ENCODE measurements around the gene LRR1.
"Not testable (repeated sequence)": the region's sequence is repeated elsewhere in the genome, so short reads cannot be mapped to it uniquely, and the experiment has no call there.

The LRR1 gene

DNA sequence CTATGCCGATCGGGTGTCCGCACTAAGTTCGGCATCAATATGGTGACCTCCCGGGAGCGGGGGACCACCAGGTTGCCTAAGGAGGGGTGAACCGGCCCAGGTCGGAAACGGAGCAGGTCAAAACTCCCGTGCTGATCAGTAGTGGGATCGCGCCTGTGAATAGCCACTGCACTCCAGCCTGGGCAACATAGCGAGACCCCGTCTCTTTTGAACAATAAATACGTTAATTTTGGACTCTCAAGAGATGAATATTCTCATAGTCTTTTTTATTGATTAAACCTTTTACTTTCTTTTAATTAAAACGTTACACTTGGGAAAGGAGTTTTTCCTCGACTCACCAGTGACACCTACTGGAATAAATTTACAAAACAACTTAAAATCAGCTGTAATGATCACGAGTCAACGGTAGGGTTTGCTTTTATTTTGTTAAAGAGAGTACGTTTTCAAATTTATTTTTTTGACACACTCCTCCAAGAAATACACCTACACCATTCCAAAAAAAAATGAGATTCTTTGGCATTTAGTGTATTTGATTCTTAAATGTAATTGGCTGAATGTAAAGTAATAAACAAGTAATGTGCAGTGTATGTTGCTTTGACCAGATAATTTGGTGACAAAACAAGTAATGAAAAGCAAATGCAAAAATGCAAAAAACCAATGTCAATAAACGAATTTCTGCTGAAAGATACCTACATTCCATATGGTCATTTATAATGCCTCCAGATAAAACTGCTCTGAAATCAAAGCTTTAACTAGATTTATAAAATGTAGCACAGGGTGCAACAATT, 11.9 kb upstream of the LRR1 start:
- peak in 1 of 4 experiments; percentile 39 for DNase-seq

DNA sequence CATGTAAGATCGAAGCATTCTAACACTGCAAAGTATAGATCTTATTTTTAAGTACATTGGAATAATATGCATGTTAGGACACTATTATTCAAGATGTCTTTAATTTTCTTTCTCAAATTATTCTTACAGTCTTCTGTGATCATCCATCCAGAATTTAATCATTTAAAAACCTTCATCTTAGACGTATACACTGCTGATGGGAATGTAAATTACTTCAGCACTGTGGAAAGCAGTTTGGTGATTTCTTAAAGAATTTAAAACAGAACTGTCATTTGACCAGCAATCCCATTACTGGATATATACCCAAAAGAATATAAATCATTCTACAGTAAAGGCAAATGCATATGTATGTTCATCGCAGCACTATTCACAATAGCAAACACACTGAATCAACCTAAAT, 9.4 kb upstream of the LRR1 start:
- DNase-seq = no peak

DNA sequence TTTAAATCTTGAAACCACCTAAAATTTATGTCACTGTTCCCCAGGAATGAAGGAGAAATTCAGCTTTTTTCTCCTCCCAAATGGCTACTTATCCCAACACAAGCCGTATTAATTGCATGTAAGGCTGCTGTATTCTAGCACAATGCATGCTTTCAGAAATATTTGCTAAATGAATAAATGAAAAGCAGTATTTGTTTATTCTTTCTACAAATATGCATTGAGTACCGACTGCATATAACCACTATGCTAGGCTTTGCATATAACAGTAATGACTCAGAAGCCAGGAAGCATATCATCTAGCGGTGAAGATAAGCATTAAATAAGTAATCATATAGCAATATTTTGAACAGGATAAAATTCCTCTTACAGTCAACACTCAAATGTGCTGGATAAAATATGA, 5.7 kb upstream of the LRR1 start:
- no peak for DNase-seq

DNA sequence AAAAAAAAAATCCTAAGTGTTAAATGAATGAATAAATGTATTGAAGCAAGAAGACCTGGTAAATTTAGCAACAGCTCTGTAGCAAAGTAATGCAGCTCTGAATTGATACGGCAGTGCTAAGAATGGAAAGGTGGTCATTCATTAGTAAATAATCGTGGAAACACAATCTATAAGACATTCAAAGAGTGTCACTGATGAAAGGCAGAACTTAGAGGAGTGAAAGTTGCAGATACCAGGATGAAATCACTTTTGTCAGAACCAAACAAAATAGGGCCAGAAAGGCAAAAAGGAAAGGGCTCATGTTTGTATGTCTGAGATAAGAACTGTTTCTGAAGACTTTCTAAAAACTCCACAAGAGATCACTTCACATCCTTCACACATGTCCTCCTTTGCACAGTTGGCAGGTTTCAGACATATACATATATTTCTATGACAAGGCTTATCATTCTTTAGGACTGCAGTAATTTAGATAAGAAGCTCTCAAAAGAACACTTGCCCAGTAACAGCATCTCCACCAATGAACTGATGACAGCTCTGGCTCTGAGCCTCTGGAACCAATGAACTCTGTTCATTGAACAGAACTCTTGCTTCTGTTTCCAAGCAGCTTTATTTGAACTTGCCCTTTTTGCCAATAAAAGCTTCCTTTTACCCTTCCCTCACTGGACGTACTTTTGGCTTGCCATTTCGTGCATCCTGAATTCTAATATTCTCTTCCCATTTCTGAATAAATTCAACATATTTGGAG, 4.2 kb upstream of the LRR1 start:
- DNase-seq = no peak

DNA sequence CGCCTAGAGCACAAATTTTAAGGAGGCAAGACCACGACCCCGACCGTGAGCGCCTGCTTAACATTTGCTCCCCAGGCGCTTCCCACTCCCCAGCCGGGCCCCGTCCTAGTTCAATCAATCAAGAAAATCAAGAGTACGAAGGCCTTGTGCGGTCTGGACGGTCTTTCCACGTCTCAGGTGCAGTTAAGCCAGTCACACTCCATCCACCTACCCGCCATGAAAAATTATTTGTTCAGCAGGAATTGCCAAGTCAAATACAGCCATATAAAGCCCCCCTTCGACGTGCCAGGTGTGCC, 603 bp upstream of the LRR1 start:
- no peak for DNase-seq

DNA sequence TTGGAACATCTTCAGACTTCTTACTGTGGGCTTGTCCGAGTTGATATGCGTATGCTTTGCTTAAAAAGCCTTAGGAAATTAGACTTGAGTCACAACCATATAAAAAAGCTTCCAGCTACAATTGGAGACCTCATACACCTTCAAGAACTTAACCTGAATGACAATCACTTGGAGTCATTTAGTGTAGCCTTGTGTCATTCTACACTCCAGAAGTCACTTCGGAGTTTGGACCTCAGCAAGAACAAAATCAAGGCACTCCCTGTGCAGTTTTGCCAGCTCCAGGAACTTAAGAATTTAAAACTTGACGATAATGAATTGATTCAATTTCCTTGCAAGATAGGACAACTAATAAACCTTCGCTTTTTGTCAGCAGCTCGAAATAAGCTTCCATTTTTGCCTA, 8.8 kb downstream of the LRR1 start:
- DNase-seq = no peak

DNA sequence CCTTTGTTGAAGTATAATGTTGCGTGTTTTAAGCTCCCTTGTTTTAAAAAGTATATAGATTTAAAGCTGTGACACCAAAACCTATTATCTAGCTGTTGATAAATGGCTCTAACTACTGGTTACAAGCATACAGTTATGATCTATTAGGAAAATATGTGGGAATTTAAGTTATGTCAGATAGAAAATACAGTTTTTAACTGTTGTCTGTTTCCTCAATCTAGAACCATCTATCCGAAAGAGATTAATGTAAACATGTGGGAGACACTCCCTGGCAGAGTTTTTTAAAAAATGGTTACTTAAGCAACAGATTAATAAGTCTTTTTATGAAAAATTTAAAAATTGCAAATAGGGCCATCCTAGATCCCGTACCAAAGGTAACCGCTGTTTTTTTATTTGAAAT, 13.5 kb downstream of the LRR1 start:
- no peak for DNase-seq

DNA sequence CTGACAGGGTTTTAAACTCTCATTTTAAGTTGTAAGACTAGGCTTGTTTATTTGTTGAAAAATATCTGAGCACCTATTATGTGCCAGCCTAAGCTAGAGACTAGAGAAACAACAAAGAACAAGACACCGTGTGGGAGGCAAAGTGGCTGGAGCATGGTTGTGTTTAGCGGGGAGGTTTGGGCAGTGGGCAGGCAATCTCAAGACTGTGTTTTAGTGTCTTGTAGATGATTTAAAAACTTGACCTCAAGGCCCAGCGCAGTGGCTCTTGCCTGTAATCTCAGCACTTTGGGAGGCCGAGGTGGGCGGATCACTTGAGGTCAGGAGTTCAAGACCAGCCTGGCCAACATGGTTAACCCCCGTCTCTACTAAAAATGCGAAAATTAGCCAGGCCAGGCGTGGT, 13.9 kb downstream of the LRR1 start:
- DNase-seq = no peak

DNA sequence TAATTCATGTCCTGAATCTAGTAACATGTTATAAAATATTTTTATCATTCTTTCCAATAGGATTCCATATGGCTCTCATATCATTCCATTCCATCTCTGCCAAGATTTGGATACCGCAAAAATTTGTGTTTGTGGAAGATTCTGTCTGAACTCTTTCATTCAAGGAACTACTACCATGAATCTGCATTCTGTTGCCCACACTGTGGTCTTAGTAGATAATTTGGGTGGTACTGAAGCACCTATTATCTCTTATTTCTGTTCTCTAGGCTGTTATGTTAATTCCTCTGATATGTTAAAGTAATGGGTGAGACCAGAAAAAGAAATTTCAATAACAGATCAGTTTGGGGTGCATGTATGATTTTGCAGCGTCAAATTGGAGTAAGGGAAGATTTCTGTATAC, 15.5 kb downstream of the LRR1 start:
- no peak for DNase-seq

DNA sequence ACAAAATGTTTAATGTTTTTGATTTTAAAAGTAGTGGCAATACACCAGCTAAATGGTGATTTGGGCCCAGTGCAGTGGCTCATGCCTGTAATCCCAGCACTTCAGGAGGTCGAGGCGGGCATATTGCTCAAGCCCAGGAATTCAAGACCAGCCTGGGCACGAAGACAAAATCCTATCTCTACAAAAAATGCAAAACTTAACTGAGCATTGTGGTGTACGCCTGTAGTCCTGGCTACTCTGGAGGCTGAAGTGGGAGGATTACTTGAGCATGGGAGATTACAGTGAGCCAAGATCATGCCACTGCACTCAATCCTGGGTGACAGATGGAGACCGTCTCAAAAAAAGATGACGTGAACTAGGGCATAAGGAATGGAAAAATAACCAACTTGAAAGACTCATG, 17.0 kb downstream of the LRR1 start:
- no peak for DNase-seq

DNA sequence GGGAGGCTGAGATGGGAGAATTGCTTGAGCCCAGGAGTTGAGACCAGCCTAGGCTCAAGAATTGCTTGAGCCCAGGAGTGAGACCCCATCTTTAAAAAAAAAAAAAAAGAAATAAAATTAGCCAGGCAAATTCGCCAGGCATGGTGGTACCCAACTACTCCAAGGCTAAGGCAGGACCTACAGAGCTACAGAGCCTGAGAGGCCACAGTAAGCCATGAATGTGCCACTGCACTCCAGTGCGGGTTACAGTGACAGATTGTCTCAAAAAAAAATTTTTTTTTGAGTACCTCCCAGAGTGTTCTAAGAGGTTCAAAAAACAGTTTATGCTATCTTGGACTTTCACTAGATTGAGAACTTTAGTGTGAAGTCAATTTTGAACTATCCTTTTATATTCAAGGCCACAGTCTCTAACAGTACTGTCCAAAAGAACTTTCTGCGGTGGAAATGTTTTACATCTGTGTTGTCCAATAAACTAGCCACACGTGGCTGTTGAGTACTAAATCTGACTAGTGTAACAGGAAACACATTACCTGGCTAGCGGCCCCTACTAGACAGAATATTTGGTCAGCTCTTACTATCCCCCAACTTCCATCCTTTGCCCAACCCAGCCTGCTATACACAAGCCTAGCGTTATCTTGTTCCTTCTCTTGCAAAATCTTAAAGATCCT, 19.2 kb downstream of the LRR1 start:
- no peak for DNase-seq

DNA sequence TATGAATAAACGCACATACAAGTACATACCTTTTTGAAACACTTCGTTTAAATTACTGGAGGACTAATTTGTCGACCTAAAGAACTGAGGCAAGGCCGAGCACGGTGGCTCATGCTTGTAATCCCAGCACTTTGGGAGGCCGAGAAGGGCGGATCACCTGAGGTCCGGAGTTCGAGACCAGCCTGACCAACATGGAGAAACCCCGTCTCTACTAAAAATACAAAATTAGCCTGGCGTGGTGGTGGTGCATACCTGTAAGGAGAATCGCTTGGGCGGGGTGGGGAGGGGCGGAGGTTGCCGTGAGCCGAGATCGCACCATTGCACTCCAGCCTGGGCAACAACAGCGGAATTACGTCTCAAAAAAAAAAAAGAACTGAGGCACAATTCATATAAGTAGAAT, 20.5 kb downstream of the LRR1 start:
- DNase-seq = not testable (repeated sequence)

DNA sequence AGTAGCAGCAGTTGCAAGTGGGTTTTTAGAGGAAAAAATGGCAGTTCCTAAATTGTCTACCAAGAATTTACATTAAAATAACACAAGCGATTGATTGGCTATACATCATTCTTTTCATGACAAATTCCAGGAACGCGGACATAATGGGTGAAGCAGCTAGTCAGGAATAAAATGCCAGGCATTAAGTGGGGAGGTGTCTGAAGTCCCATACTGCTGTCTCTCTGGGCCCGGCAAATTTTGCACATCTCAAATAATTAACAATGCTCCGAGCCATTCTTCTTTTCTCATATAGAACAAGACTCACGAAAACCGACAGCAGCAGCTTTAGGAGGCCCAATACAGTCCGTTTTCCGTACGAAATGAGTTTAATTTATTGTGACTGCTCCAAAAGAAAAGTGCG, 21.0 kb downstream of the LRR1 start:
- no peak for DNase-seq

DNA sequence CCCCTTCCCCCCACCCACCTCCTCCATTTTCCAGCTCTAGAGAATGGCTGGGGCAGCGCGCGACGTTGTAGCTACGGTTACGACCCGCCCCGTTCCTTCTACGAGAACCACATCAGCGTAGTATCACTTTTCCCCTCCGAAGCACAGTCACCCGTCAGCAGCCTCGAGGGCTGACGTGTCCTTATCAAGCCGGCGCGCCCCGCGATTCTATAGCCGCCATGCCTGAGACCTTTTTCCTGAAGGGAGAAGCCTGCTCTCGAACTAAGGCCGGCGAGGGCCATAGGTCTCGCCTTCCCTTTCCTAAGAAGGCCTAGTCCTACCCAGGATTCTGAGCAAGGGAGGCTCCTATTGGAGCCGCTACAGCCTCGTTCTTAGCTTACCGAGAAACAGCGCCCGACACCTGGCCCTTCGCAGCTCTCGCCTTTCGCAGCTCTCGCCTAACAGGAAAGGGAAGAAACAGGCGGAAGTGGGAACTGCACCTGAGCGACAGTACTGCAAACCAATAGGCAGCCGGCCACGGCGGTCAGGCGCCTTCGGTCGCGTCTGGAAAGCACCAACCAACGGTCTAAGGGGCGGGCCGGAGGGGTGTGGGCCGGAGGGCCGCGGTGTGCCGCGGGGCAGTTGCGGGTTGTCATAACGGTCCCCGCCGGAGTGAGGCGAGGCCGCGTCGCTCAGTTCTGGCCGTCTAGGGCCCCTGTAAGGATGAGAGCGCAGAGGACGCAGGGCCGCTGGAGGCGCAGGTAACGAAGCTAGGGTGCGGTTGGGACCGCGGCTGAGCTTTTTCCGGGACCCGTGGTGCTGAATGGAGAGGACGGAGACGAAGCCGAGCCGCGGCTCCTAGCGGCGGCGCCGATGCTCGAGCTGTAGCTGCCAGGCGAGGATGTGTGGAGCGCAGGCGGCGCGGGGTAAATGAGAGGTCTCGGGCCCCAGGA, 21.7 kb downstream of the LRR1 start, which contains the start of the genes MGAT2 and RPL36AL:
MGAT2 (plus strand) TSS at position 618 of the 932 bp plus-strand sequence. CDS start 470 bp downstream, outside the sequence.
RPL36AL (minus strand) TSS at position 445 of the 932 bp plus-strand sequence. CDS start 1,522 bp downstream, outside the sequence.
- peak; percentile 82 to 90 (median 90) for DNase-seq

DNA sequence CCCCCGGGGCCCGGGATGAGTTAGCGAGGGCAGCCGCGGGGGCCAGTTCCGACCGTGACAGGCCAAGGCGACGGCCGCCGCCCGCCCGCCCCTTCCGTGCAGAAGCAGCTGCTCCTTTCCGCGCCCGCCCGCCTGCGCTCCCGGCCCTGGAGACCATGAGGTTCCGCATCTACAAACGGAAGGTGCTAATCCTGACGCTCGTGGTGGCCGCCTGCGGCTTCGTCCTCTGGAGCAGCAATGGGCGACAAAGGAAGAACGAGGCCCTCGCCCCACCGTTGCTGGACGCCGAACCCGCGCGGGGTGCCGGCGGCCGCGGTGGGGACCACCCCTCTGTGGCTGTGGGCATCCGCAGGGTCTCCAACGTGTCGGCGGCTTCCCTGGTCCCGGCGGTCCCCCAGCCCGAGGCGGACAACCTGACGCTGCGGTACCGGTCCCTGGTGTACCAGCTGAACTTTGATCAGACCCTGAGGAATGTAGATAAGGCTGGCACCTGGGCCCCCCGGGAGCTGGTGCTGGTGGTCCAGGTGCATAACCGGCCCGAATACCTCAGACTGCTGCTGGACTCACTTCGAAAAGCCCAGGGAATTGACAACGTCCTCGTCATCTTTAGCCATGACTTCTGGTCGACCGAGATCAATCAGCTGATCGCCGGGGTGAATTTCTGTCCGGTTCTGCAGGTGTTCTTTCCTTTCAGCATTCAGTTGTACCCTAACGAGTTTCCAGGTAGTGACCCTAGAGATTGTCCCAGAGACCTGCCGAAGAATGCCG, 22.6 kb downstream of the LRR1 start:
- DNase-seq = peak in 1 of 4 experiments; percentile 59

DNA sequence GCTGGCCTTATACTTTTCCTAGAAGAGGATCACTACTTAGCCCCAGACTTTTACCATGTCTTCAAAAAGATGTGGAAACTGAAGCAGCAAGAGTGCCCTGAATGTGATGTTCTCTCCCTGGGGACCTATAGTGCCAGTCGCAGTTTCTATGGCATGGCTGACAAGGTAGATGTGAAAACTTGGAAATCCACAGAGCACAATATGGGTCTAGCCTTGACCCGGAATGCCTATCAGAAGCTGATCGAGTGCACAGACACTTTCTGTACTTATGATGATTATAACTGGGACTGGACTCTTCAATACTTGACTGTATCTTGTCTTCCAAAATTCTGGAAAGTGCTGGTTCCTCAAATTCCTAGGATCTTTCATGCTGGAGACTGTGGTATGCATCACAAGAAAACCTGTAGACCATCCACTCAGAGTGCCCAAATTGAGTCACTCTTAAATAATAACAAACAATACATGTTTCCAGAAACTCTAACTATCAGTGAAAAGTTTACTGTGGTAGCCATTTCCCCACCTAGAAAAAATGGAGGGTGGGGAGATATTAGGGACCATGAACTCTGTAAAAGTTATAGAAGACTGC, 23.4 kb downstream of the LRR1 start:
- no peak for DNase-seq

DNA sequence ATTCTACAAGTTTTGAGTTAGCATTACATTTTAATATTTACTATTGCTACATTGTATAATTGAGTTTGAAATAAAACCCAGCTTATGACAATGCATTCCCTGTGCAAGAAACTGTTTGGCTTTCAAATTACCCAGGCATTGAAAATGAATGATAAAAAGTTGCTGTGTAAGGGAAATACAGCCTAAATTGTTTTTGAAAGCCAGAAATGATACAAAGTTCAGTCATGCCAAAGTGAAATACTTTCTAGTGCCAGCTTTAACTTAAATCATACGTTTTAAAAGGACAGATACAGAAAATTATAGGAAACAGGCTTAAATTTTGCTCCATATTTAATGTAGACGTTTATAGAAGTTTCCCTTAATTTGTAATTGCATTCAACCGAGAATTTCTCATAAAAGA, 24.6 kb downstream of the LRR1 start:
- no peak for DNase-seq

DNA sequence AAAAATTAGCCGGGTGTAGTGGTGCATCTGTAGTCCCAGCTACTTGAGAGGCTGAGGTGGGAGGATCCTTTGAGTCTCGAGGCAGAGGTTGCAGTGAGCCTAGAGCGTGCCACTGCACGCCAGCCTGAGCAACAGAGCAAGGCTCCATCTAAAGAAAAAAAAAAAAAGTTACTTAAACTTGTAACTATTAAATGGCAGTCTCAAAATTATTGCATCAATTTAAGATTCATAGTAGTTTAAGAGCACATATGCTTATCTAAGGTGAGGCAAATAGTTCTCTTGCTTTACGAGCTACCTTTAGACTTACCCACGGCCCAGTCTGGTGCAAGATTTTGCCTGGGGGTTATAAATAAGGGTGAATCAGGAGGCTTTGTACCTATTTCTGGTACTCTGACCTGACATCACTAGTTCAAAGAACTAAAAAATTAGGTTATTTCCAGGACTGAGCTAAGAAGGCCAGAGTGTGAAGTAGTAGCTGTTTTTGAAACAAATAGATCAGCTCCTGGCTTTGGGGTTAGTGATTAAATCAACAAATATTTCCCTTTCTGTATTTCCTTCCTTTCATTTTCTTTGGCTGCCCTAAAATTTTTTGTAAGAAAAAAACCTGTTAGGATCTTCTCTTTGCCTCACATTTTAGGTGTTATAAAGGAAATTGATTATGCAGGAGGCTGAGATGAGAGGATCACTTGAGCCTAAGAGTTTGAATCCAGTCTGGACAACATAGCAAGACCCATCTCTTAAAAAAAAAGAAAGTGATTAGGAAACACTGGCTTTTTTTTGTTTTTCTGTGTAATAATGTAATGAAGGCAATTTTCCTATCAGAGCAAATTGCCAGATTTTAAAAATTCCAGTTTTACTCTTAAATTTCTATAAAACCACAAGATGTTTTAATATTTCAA, 25.4 kb downstream of the LRR1 start:
- DNase-seq = no peak

DNA sequence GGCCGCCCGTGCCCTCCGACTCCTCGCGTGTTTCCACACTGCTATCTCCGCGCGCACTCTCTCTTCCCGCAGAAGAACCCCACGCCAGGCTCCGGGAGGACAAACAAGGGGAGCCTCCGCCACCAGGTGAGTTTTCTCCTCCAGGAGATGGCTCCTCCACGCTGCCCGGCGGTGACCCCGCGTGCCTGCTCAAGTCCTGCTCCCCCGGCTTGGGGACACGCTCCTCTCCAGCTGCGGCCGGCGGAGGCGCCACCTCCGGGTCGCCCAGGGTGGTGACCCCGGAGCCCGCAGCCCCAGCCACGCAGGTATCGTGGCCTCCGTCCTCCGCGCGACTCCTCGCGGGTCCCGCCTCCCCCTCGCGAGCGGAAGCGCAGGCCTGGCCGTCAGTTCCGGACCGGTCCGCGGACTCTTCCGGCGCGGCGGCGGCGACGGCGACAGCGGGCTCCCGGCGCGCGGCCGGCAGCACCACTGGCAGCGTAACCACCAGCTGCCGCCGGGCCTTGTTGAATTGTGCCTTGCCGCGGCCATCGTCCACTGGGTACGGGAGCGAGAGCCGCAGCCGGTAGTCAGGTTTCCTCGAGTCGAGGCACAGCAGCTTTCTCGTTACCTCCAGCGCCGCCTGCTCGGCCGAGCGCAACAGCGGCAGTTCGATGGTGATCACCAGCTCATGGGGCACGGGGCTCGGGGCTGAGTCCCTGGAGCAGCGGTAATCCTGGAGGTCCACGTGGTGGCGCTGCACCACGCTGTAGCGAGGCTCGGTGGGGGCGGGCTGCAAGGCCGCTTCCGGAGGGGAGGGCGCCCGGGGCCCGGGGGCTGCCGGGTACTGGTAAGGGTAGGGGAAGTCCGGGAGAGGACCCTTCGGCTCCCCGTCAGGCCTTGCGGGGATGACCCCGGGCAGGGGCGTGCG, 35.2 kb downstream of the LRR1 start:
- peak; percentile 87 to 93 (median 91) for DNase-seq

Data from activated naive CD4-positive, alpha-beta T cell (primary cell).